ENCODE results near the gene PPEF1. TPM values are rescaled to one million over a fixed set of nuclear protein-coding genes. Genes with fewer than 3 reads are reported as not detected.

Gene PPEF1
- total and polyA plus RNA-seq, 9 of the 15 experiments (the other 6 are each of a cell fraction or from before 2014, with no cell fraction given): not detected

GRCh38 chrX:18769812-18770573 lies 62.5 kb downstream of the PPEF1 start:
- ChIA-PET CTCF (ENCODE audit: low intra/inter-chr PET ratio) (no interaction called here), POLR2A (no interaction called here)
- no peak overlapping the region for H3K4me3 ChIP-seq
- no peaks in the 10 kb centered on the region for H3K4me1 ChIP-seq (replicated peaks in 1 of 2; ENCODE audit: control insufficient read depth in 2 of 2, insufficient read depth in 2 of 2, low read length in 2 of 2)
- no peak overlapping the region for H3K4me2 ChIP-seq (ENCODE audit: insufficient read depth, low read length)
- no peaks in the 10 kb centered on the region for H3K9me3 ChIP-seq (replicated peaks; ENCODE audit: control insufficient read depth, insufficient read depth, low read depth, low read length)
- H3K79me2 ChIP-seq (ENCODE audit: control insufficient read depth, insufficient read depth, low read length): no peaks in the 10 kb centered on the region
- intact Hi-C loops (cut with micrococcal nuclease) (no loop called here), in situ Hi-C loops (cut with MboI) (no loop called here)
- H3K9ac ChIP-seq (ENCODE audit: insufficient read depth in 1 of 2, low read depth in 2 of 2, low read length in 2 of 2): no peak overlapping the region
- WGBS (ENCODE audit: insufficient coverage, low coverage, missing lambda C conversion rate): under 1% methylated on average over 7 of the region's 7 CpGs
- BruUV-seq (replicated peaks): no TSS peak
- FAIRE-seq: no peak
- no peak for DNase-seq (ENCODE audit: extremely low read depth in 1 of 4, low spot score in 3 of 4)
- ATAC-seq: no peak
- no peaks in the 10 kb centered on the region for H3K27me3 ChIP-seq (ENCODE audit: control insufficient read depth in 2 of 2, insufficient read depth in 2 of 2, low read length in 2 of 2)
- no peaks in the 10 kb centered on the region for H3K9me1 ChIP-seq (ENCODE audit: control insufficient read depth, insufficient read depth, low read length)
- no peak overlapping the region for H3K27ac ChIP-seq (ENCODE audit: extremely low read depth, low read depth, low read length)
- H3K36me3 ChIP-seq (ENCODE audit: control insufficient read depth, insufficient read depth, low read length): no peaks in the 10 kb centered on the region
- no peak overlapping the region for H2AFZ ChIP-seq (ENCODE audit: low read depth, low read length)
- H4K20me1 ChIP-seq (replicated peaks; ENCODE audit: control insufficient read depth, insufficient read depth, low read length): no peaks in the 10 kb centered on the region
- no peak for TF ChIP-seq BCLAF1 (IDR thresholded peaks at IDR 0.05; ENCODE audit: borderline replicate concordance in 1 of 2, control insufficient read depth in 1 of 2, low read depth in 2 of 2, low read length in 1 of 2)
- TF ChIP-seq TCF7 (IDR thresholded peaks at IDR 0.05; ENCODE audit: borderline replicate concordance): no peak
- no peak for TF ChIP-seq MBD2 (IDR thresholded peaks at IDR 0.05; ENCODE audit: borderline replicate concordance, low read depth)
- TF ChIP-seq BRF2 (IDR thresholded peaks at IDR 0.05; ENCODE audit: borderline replicate concordance, insufficient read depth, insufficient read length): no peak
- TF ChIP-seq FOXP1 (CRISPR knock-in tag; IDR thresholded peaks at IDR 0.05): no peak
- TF ChIP-seq NCOA1 (IDR thresholded peaks at IDR 0.05; ENCODE audit: low read depth): no peak
- no peak for TF ChIP-seq ETS1 (conservative IDR thresholded peaks at IDR 0.05; ENCODE audit: control insufficient read depth, low read depth, low read length)
- TF ChIP-seq ELF1 (tag; IDR thresholded peaks at IDR 0.05): no peak
- no peak for TF ChIP-seq E2F4 (CRISPR knock-in tag; IDR thresholded peaks at IDR 0.05; ENCODE audit: low read depth)
- TF ChIP-seq CHD2 (IDR thresholded peaks at IDR 0.05; ENCODE audit: low read depth, low read length): no peak
- no peak for TF ChIP-seq TEAD2 (tag; IDR thresholded peaks at IDR 0.05)
- no peak for TF ChIP-seq ZBTB7A (IDR thresholded peaks at IDR 0.05; ENCODE audit: borderline replicate concordance, control insufficient read depth, low read depth, low read length)
- TF ChIP-seq ZNF785 (CRISPR knock-in tag; IDR thresholded peaks at IDR 0.05): no peak
- TF ChIP-seq TFAP4 (CRISPR knock-in tag; IDR thresholded peaks at IDR 0.05; ENCODE audit: borderline replicate concordance): no peak
